Mesenchymal stem cell (in vitro differentiated cells and primary cell): Measurements from ENCODE around the gene ATP5MC2.
"Not testable (repeated sequence)": the region's sequence is repeated elsewhere in the genome, so short reads cannot be mapped to it uniquely, and the experiment has no call there.

Source experiments
- DNase-seq: peaks from one replicate; pipeline ENCODE4 v3.0.0-alpha.2; 2013
- H2AFZ ChIP-seq: one replicate; pipeline ENCODE4 v1.6.1; 2013; ENCODE audit warnings: low read depth, mild to moderate bottlenecking, control low read depth, inconsistent platforms, low read length, moderate library complexity
- H2AK5ac ChIP-seq: 2 replicates; pipeline ENCODE4 v1.6.1; 2013; ENCODE audit warnings: low read length, moderate library complexity, mild to moderate bottlenecking, inconsistent platforms; ENCODE audit not compliant: severe bottlenecking
- H2BK120ac ChIP-seq: one replicate; pipeline ENCODE4 v1.6.1; 2013; ENCODE audit warnings: low read depth, mild to moderate bottlenecking, inconsistent platforms, low read length, moderate library complexity
- H2BK12ac ChIP-seq, 2 experiments: one replicate each; pipeline ENCODE4 v1.6.1; 2013; ENCODE audit warnings: inconsistent platforms in 2 of 2, low read length in 2 of 2, mild to moderate bottlenecking in 2 of 2, moderate library complexity in 2 of 2, control low read depth in 1 of 2
- H2BK15ac ChIP-seq: one replicate; pipeline ENCODE4 v1.6.1; 2013; ENCODE audit warnings: mild to moderate bottlenecking, low read depth, inconsistent platforms; ENCODE audit not compliant: poor library complexity, severe bottlenecking
- H2BK5ac ChIP-seq: 2 replicates; pipeline ENCODE4 v1.6.1; 2013; ENCODE audit warnings: low read depth, mild to moderate bottlenecking, low read length, control low read depth, inconsistent platforms; ENCODE audit not compliant: poor library complexity, severe bottlenecking
- H3K14ac ChIP-seq, 2 experiments: one replicate each; pipeline ENCODE4 v1.6.1; 2013; ENCODE audit warnings: inconsistent platforms in 2 of 2, low read length in 2 of 2, control low read depth in 1 of 2, mild to moderate bottlenecking in 1 of 2, moderate library complexity in 1 of 2
- H3K18ac ChIP-seq, 2 experiments: one replicate each; pipeline ENCODE4 v1.6.1; 2013; ENCODE audit warnings: inconsistent platforms in 2 of 2, low read length in 2 of 2, control low read depth in 1 of 2, low read depth in 1 of 2, mild to moderate bottlenecking in 1 of 2
- H3K23ac ChIP-seq, 2 experiments: one replicate each; pipeline ENCODE4 v1.6.1; 2013; ENCODE audit warnings: inconsistent platforms in 2 of 2, low read length in 2 of 2, mild to moderate bottlenecking in 2 of 2, moderate library complexity in 2 of 2, control low read depth in 1 of 2
- H3K27ac ChIP-seq: 2 replicates; pipeline ENCODE4 v1.5.1; 2013; ENCODE audit warnings: mild to moderate bottlenecking, moderate library complexity, low read length, control low read depth, inconsistent platforms; ENCODE audit not compliant: poor library complexity, severe bottlenecking
- H3K27me3 ChIP-seq, 2 experiments: 2 replicates each; pipeline versions ENCODE4 v1.6.1 to v1.7.0; 2013; ENCODE audit warnings: low read length in 2 of 2, mild to moderate bottlenecking in 2 of 2, moderate library complexity in 2 of 2, control low read depth in 1 of 2, inconsistent platforms in 1 of 2; ENCODE audit not compliant: control insufficient read depth in 1 of 2, insufficient read depth in 1 of 2
- H3K36me3 ChIP-seq, 2 experiments: 2 replicates each; pipeline versions ENCODE4 v1.6.1 to v1.7.0; 2013; ENCODE audit warnings: low read length in 2 of 2, control low read depth in 1 of 2, inconsistent platforms in 1 of 2, low read depth in 1 of 2, mild to moderate bottlenecking in 1 of 2; ENCODE audit not compliant: insufficient read depth in 2 of 2, control insufficient read depth in 1 of 2
- H3K4ac ChIP-seq, 2 experiments: one replicate each; pipeline ENCODE4 v1.6.1; 2013; ENCODE audit warnings: inconsistent platforms in 2 of 2, low read length in 2 of 2, mild to moderate bottlenecking in 2 of 2, moderate library complexity in 2 of 2, control low read depth in 1 of 2, low read depth in 1 of 2
- H3K4me1 ChIP-seq: 2 replicates; pipeline ENCODE4 v1.6.1; 2013; ENCODE audit warnings: low read depth, low read length, control low read depth; ENCODE audit not compliant: control insufficient read depth, insufficient read depth
- H3K4me2 ChIP-seq: 2 replicates; pipeline ENCODE4 v1.6.1; 2013; ENCODE audit warnings: low read length, mild to moderate bottlenecking, inconsistent platforms; ENCODE audit not compliant: poor library complexity, severe bottlenecking
- H3K4me3 ChIP-seq, 2 experiments: 2 replicates each; pipeline versions ENCODE4 v1.5.1 to v1.7.0; 2013; ENCODE audit warnings: low read length in 2 of 2, mild to moderate bottlenecking in 2 of 2, control low read depth in 1 of 2, low read depth in 1 of 2; ENCODE audit not compliant: insufficient read depth in 1 of 2
- H3K79me1 ChIP-seq: replicated peaks from 2 replicates; pipeline ENCODE4 v1.6.1; 2013; ENCODE audit warnings: mild to moderate bottlenecking, control low read depth, low read length, inconsistent platforms; ENCODE audit not compliant: poor library complexity, severe bottlenecking
- H3K9ac ChIP-seq: 2 replicates; pipeline ENCODE4 v1.7.0; 2013; ENCODE audit warnings: mild to moderate bottlenecking, low read length, moderate library complexity
- H3K9me3 ChIP-seq: 2 replicates; pipeline ENCODE4 v1.7.0; 2013; ENCODE audit warnings: mild to moderate bottlenecking, low read length; ENCODE audit not compliant: control insufficient read depth
- H4K8ac ChIP-seq: one replicate; pipeline ENCODE4 v1.6.1; 2013; ENCODE audit warnings: inconsistent platforms, mild to moderate bottlenecking, low read length, moderate library complexity
- H4K91ac ChIP-seq: one replicate; pipeline ENCODE4 v1.6.1; 2013; ENCODE audit warnings: mild to moderate bottlenecking, low read length, inconsistent platforms
- WGBS: methylation state at CpG from one replicate; pipeline ENCODE4 v1.1.7; 2013; ENCODE audit warnings: mixed read lengths; 5-methylcytosine and 5-hydroxymethylcytosine counted together

ATP5MC2 gene

DNA sequence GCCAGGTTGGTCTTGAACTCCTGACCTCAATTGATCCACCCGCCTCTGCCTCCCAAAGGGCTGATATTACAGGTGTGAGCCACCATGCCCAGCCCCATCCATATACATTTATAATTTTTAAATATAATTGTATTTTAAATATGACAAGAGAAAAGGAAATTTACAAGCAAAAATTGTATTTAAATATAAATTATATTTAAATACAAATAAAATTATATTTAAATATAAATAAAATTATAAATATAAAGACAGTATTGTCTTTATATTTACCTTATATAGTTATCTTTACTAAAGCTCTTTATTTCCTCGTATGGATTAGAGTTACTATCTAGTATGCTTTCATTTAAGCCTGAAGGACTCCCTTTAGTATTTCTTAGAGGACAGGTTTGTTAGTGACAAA is 37.8 kb downstream of the ATP5MC2 start:
- Histone ChIP-seq H3K14ac (no peak overlapping the region), H3K4me3 (no peak overlapping the region), H3K9me3 (no peaks in the 10 kb centered on the region), H3K27ac (no peak overlapping the region), H2BK120ac (no peak overlapping the region), H3K18ac (no peak overlapping the region), H2AK5ac (no peak overlapping the region), H2BK5ac (no peak overlapping the region), H3K23ac (no peak overlapping the region), H4K8ac (no peak overlapping the region), H3K4me2 (no peak overlapping the region), H3K4ac (no peak overlapping the region), H2BK15ac (no peak overlapping the region), H3K79me1 (no peaks in the 10 kb centered on the region), H3K36me3 (no peaks in the 10 kb centered on the region), H4K91ac (no peak overlapping the region), H3K27me3 (no peaks in the 10 kb centered on the region), H3K4me1 (no peaks in the 10 kb centered on the region), H2BK12ac (no peak overlapping the region), H2AFZ (no peak overlapping the region), H3K9ac (no peak overlapping the region)
- DNase-seq, result no peak
- WGBS, result no CpG with 5 or more reads among the region's 2 CpGs

DNA sequence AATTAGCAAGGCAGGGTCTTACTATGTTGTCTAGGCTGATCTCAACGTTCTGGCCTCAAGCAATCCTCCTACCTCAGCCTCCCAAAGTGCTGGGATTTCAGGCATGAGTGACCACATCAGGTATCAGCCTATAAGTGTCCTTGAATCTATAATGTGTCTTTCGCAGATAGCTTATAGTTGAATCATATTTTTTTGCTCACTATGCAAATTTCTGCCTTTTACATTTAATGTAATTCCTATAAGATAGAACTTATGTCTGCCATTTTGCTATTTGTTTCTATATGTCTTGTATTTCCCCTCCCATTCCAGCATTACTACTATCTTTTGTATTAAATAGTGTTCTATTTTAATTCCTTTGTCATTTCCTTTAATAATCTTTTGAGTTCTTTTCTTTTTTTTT is 39.2 kb downstream of the ATP5MC2 start:
- no peak overlapping the region for H3K23ac ChIP-seq
- no peak overlapping the region for H2BK12ac ChIP-seq
- H2BK120ac ChIP-seq, result no peak overlapping the region
- H3K18ac ChIP-seq, result no peak overlapping the region
- H4K8ac ChIP-seq, result no peak overlapping the region
- no peak overlapping the region for H4K91ac ChIP-seq
- WGBS, result 80% methylated on average over 1 of the region's 2 CpGs
- H3K14ac ChIP-seq, result no peak overlapping the region
- H3K27me3 ChIP-seq, result no peaks in the 10 kb centered on the region
- H2BK5ac ChIP-seq, result no peak overlapping the region
- H3K9ac ChIP-seq, result no peak overlapping the region
- no peaks in the 10 kb centered on the region for H3K9me3 ChIP-seq
- H2AK5ac ChIP-seq, result no peak overlapping the region
- no peak overlapping the region for H3K27ac ChIP-seq
- no peaks in the 10 kb centered on the region for H3K36me3 ChIP-seq
- DNase-seq, result no peak
- H3K4me3 ChIP-seq, result no peak overlapping the region
- no peak overlapping the region for H2BK15ac ChIP-seq
- no peak overlapping the region for H3K4ac ChIP-seq
- no peaks in the 10 kb centered on the region for H3K79me1 ChIP-seq
- H3K4me2 ChIP-seq, result no peak overlapping the region
- H3K4me1 ChIP-seq, result no peaks in the 10 kb centered on the region
- H2AFZ ChIP-seq, result no peak overlapping the region

DNA sequence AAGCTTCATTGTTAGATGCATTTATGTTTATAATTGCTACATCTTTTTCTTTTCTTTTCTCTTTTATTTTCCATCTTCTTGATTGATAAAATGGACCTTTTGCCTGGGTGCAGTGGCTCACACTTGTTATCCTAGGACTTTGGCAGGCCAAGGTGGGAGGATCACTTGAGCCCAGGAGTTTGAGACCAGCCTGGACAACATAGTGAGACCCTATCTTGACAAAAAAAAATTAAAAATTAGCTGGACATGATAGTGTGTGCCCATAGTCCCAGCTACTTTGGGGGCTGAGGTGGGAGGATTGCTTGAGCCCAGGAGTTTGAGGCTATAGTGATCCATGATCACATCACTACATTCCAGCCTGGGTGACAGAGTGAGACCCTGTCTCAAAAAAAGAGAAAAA is 40.2 kb downstream of the ATP5MC2 start:
- not testable (repeated sequence) for H3K9ac ChIP-seq, H3K27ac ChIP-seq, DNase-seq, H2AK5ac ChIP-seq, H3K4me1 ChIP-seq, H3K4me3 ChIP-seq, H2AFZ ChIP-seq, H3K27me3 ChIP-seq, H3K36me3 ChIP-seq, H3K4me2 ChIP-seq, H4K8ac ChIP-seq, H3K18ac ChIP-seq, H3K9me3 ChIP-seq, H3K79me1 ChIP-seq, H2BK12ac ChIP-seq, H3K23ac ChIP-seq, H2BK5ac ChIP-seq, H2BK15ac ChIP-seq, H2BK120ac ChIP-seq, H3K14ac ChIP-seq, H4K91ac ChIP-seq, H3K4ac ChIP-seq

DNA sequence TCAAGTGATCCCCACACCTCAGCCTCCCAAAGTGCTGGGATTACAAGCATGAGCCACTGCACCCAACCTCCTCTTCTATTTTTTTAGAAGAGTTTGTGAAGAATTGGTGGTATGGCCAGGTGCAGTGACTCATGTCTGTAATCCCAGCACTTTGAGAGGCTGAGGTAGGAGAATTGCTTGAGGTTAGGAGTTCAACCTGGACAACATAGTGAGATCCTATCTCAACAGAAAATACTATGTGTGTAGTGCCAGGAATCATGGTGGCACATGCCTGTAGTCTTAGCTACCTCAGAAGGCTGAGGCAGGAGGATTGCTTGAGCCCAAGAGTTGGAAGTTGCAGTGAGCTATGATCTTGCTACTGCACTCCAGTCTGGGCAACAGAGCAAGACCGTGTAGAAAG is 44.2 kb downstream of the ATP5MC2 start:
- H4K8ac ChIP-seq, result no peak overlapping the region
- H3K23ac ChIP-seq, result no peak overlapping the region
- no peak overlapping the region for H2BK120ac ChIP-seq
- no peak overlapping the region for H3K9ac ChIP-seq
- no peak overlapping the region for H3K4ac ChIP-seq
- H3K14ac ChIP-seq, result no peak overlapping the region
- H2BK12ac ChIP-seq, result no peak overlapping the region
- H4K91ac ChIP-seq, result no peak overlapping the region
- H2BK15ac ChIP-seq, result no peak overlapping the region
- no peaks in the 10 kb centered on the region for H3K36me3 ChIP-seq
- no peak for DNase-seq
- H3K4me2 ChIP-seq, result no peak overlapping the region
- peaks cover 4% of the 10 kb centered on the region for H3K9me3 ChIP-seq
- H3K79me1 ChIP-seq, result no peaks in the 10 kb centered on the region
- no peak overlapping the region for H3K4me3 ChIP-seq
- whole genome bisulfite sequencing, result 87% methylated on average over 1 of the region's 1 CpG
- H3K27ac ChIP-seq, result no peak overlapping the region
- no peaks in the 10 kb centered on the region for H3K27me3 ChIP-seq
- no peak overlapping the region for H2AK5ac ChIP-seq
- no peaks in the 10 kb centered on the region for H3K4me1 ChIP-seq
- H3K18ac ChIP-seq, result no peak overlapping the region
- H2AFZ ChIP-seq, result no peak overlapping the region
- H2BK5ac ChIP-seq, result no peak overlapping the region
